Neural cell (in vitro differentiated cells): ENCODE measurements around the gene VKORC1. TPM values are rescaled to one million over a fixed set of nuclear protein-coding genes. Genes with fewer than 3 reads are reported as not detected.

ENCODE experiments used
- H2AFZ ChIP-seq: fragments of 200-600, 300-800 bp; sonication (generic), shearing (Covaris generic); 2 replicates; pipeline ENCODE4 v1.6.0; 2014; ENCODE audit warnings: low read depth, mild to moderate bottlenecking, antibody characterized with exemption, low read length, moderate library complexity
- H3F3A ChIP-seq: fragments of 200-600 bp; shearing (Covaris generic); 2 replicates; pipeline ENCODE4 v1.6.1; 2016; ENCODE audit warnings: mild to moderate bottlenecking, moderate library complexity, mixed read lengths, antibody characterized with exemption, low read length; ENCODE audit not compliant: insufficient read depth, poor library complexity, severe bottlenecking
- H3K27ac ChIP-seq: fragments of 200-600, 300-800 bp; sonication (generic), shearing (Covaris generic); 2 replicates; pipeline ENCODE4 v1.5.1; 2014; ENCODE audit warnings: mild to moderate bottlenecking, low read length, moderate library complexity
- H3K27me3 ChIP-seq: fragments of 300-800, 200-600 bp; sonication (generic), shearing (Covaris generic); 2 replicates; pipeline ENCODE4 v1.6.0; 2014; ENCODE audit warnings: mild to moderate bottlenecking, low read depth, low read length, moderate library complexity; ENCODE audit not compliant: insufficient read depth
- H3K36me3 ChIP-seq: fragments of 300-800, 200-600 bp; sonication (generic), shearing (Covaris generic); 2 replicates; pipeline ENCODE4 v1.5.1; 2014; ENCODE audit warnings: mild to moderate bottlenecking, antibody characterized with exemption, low read length, moderate library complexity; ENCODE audit not compliant: insufficient read depth
- H3K4me2 ChIP-seq: fragments of 300-800, 200-600 bp; sonication (generic), shearing (Covaris generic); 2 replicates; pipeline ENCODE4 v1.6.0; 2014; ENCODE audit warnings: mild to moderate bottlenecking, low read length
- H3K4me3 ChIP-seq: fragments of 300-800, 200-600 bp; sonication (generic), shearing (Covaris generic); 2 replicates; pipeline ENCODE4 v1.5.1; 2014; ENCODE audit warnings: mild to moderate bottlenecking, low read length, moderate library complexity
- H3K79me2 ChIP-seq: fragments of 200-600 bp; shearing (Covaris generic); replicated peaks from 2 replicates; pipeline ENCODE4 v1.6.0; 2014; ENCODE audit warnings: mild to moderate bottlenecking, low read length, moderate library complexity; ENCODE audit not compliant: insufficient read depth
- H3K9ac ChIP-seq: fragments of 300-800, 200-600 bp; sonication (generic), shearing (Covaris generic); 2 replicates; pipeline ENCODE4 v1.6.1; 2016; ENCODE audit warnings: mild to moderate bottlenecking, low read length, mixed read lengths
- H3K9me2 ChIP-seq: fragments of 200-600 bp; shearing (Covaris generic); 2 replicates; pipeline ENCODE4 v1.6.1; 2016; ENCODE audit warnings: mild to moderate bottlenecking, low read length, mixed read lengths; ENCODE audit not compliant: insufficient read depth
- H3K9me3 ChIP-seq: fragments of 200-600, 300-800 bp; sonication (generic), shearing (Covaris generic); 2 replicates; pipeline ENCODE4 v1.6.1; 2016; ENCODE audit warnings: mild to moderate bottlenecking, mixed run types, low read length, moderate library complexity, mixed read lengths
- H4K20me1 ChIP-seq: fragments of 200-600 bp; shearing (Covaris generic); 2 replicates; pipeline ENCODE4 v1.6.1; 2016; ENCODE audit warnings: mild to moderate bottlenecking, mixed run types; ENCODE audit not compliant: insufficient read depth
- EP300 ChIP-seq: fragments of 450-650 bp; conservative IDR thresholded peaks from 2 replicates; pipeline ENCODE4 v1.6.1; 2014; ENCODE audit warnings: antibody characterized with exemption, mild to moderate bottlenecking, moderate library complexity; ENCODE audit not compliant: poor library complexity, severe bottlenecking
- EZH2 ChIP-seq: fragments of 200-600, 300-800 bp; shearing (Covaris generic), sonication (generic); IDR thresholded peaks from 2 replicates; pipeline ENCODE4 v1.6.1; 2014; ENCODE audit warnings: antibody characterized with exemption, low read length, borderline replicate concordance, mild to moderate bottlenecking; ENCODE audit not compliant: insufficient read depth, poor library complexity, severe bottlenecking
- MXI1 ChIP-seq: fragments of 450-650 bp; conservative IDR thresholded peaks from 2 replicates; pipeline ENCODE4 v1.6.1; 2014; ENCODE audit warnings: antibody characterized with exemption, mild to moderate bottlenecking; ENCODE audit not compliant: poor library complexity, severe bottlenecking
- POLR2AphosphoS5 ChIP-seq: IDR thresholded peaks from 2 replicates; pipeline ENCODE4 v1.6.1; 2012
- RAD21 ChIP-seq: fragments of 450-650 bp; conservative IDR thresholded peaks from 2 replicates; pipeline ENCODE4 v1.6.1; 2014; ENCODE audit warnings: antibody characterized with exemption, mild to moderate bottlenecking, moderate library complexity
- SMC3 ChIP-seq: fragments of 450-650 bp; conservative IDR thresholded peaks from 2 replicates; pipeline ENCODE4 v1.6.1; 2014; ENCODE audit warnings: antibody characterized with exemption, mild to moderate bottlenecking, moderate library complexity; ENCODE audit not compliant: poor library complexity
- TAF1 ChIP-seq: IDR thresholded peaks from 2 replicates; pipeline ENCODE4 v1.6.1; 2012; ENCODE audit warnings: low read depth
- polyA plus RNA-seq: library from polyadenylated mRNA; depleted of rRNA; stranded (reverse); fragments of >200 nt; gene quantifications from 2 replicates; pipeline ENCODE4 v1.2.3, GENCODE V29; 2014
- TF ChIP-seq, protein P1 (sequence below): fragments of 450-650 bp; IDR thresholded peaks from 2 replicates; pipeline ENCODE4 v1.5.1; 2014; ENCODE audit warnings: antibody characterized with exemption, mild to moderate bottlenecking, moderate library complexity; ENCODE audit not compliant: poor library complexity, severe bottlenecking
- TF ChIP-seq, protein P2 (sequence below): IDR thresholded peaks from 2 replicates; pipeline ENCODE4 v1.6.1; 2012; ENCODE audit warnings: borderline replicate concordance

The VKORC1 gene
- polyA plus RNA-seq, 1 donor from 2014 or later, result 105 TPM

DNA sequence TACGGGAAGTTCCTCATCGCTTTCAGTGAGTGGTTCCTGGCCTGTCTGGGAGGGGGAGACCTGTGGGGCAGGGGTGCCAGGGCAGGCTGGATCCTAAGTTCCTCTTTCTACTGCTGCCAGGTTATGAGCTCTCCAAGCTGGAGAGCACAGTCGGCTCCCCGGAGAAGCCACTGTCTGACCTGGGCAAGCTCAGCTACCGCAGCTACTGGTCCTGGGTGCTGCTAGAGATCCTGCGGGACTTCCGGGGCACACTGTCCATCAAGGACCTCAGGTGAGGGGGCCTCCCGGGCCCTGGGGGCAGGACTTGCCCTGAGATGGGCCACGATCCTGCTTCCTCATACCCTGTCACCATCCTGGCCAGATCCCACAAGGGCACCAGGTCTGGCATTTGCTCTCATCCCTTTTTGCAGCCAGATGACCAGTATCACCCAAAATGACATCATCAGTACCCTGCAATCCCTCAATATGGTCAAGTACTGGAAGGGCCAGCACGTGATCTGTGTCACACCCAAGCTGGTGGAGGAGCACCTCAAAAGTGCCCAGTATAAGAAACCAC, 35.8 kb upstream of the VKORC1 start (continued):
- no peak for TF ChIP-seq SMC3
- TF ChIP-seq EP300, result no peak
- TF ChIP-seq RAD21, result no peak

DNA sequence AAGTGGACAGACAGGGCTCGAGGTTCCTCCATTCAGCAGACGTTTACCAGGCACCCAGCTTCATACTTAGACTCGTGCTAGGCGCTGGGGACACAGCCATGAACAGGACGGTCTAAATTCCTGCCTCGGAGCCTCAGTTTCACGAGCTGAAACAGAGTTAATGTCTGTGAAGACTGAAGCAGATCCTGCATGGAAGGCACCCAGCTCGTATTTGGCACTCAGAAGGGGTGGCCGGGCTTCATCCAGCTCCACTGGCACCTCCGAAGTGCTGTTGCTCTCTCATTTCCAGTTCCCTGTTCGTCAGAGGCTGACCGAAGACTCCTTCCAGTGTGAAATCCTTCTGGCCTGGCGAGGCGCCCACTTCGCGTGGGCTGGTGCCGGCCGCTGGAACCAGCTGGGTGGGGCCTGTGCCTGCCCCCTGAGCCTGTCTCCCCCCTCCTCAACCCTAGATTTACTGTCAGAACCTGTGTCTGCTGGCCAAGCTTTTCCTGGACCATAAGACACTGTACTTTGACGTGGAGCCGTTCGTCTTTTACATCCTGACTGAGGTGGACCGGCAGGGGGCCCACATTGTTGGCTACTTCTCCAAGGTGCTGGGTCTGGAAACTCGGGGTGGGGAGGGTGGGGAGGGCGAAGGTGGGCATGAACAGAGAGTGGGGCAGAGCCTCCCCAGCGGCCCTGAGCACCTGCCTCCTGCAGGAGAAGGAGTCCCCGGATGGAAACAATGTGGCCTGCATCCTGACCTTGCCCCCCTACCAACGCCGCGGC, 35.2 kb upstream of the VKORC1 start:
- Histone ChIP-seq H3K9me2 (no peaks in the 10 kb centered on the region), H3K9ac (no peak overlapping the region), H4K20me1 (no peaks in the 10 kb centered on the region), H3F3A (no peaks in the 10 kb centered on the region), H3K36me3 (no peaks in the 10 kb centered on the region), H3K27ac (no peak overlapping the region), H3K4me2 (no peak overlapping the region), H3K4me3 (no peak overlapping the region), H3K79me2 (no peaks in the 10 kb centered on the region), H2AFZ (no peak overlapping the region), H3K9me3 (no peaks in the 10 kb centered on the region), H3K27me3 (no peaks in the 10 kb centered on the region)
- no peak for TF ChIP-seq EP300
- TF ChIP-seq POLR2AphosphoS5, result no peak
- TF ChIP-seq, protein P1, sequence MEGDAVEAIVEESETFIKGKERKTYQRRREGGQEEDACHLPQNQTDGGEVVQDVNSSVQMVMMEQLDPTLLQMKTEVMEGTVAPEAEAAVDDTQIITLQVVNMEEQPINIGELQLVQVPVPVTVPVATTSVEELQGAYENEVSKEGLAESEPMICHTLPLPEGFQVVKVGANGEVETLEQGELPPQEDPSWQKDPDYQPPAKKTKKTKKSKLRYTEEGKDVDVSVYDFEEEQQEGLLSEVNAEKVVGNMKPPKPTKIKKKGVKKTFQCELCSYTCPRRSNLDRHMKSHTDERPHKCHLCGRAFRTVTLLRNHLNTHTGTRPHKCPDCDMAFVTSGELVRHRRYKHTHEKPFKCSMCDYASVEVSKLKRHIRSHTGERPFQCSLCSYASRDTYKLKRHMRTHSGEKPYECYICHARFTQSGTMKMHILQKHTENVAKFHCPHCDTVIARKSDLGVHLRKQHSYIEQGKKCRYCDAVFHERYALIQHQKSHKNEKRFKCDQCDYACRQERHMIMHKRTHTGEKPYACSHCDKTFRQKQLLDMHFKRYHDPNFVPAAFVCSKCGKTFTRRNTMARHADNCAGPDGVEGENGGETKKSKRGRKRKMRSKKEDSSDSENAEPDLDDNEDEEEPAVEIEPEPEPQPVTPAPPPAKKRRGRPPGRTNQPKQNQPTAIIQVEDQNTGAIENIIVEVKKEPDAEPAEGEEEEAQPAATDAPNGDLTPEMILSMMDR, result no peak
- no peak for TF ChIP-seq SMC3
- no peak for TF ChIP-seq TAF1
- no peak for TF ChIP-seq MXI1
- no peak for TF ChIP-seq RAD21

DNA sequence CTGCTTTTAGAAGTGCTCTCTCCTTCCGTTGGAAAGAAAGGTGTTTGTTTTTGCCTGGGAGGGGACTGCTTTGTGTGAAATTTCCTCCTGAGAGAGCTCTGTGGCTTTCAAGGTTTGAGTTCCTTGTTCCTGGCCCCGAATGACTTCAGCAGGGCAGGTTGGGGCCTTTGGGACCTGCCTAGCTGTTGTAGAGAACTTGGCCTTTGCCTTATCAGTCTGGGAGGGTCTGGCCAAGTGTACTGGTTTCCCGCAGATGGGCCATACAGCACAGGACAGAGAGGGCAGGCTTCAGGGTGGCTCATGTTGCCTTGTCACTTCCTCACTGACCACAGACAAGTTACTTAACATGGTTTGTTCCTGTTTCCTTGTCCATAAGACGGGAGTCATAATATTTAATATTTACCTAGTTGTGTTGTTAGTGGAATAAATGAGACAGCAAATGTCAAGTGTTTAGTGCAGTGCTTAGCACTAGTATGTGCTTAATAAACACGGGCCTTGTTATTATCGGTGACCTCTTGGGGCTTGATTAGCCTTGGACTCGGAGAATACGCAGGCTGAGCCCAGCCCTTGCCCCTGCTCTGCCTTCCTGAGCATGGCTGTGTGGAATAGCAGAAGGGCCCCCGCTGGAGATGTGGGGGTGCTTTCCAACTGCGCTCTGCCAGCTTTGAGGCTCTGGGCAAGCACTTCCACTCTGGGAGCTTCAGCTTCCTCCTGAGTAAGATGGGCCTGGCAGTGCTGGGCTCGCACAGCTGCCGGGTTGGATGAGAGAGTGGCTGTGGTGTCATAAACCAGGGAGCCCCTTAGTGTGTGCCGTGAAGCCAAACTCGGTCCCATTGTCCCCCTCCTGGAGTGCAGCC, 34.3 kb upstream of the VKORC1 start:
- Histone ChIP-seq H3K9me2 (no peaks in the 10 kb centered on the region), H3K27ac (no peak overlapping the region), H3F3A (no peaks in the 10 kb centered on the region), H3K27me3 (no peaks in the 10 kb centered on the region), H4K20me1 (no peaks in the 10 kb centered on the region), H3K36me3 (no peaks in the 10 kb centered on the region), H3K79me2 (no peaks in the 10 kb centered on the region), H3K9me3 (no peaks in the 10 kb centered on the region), H3K9ac (no peak overlapping the region), H3K4me2 (no peak overlapping the region), H2AFZ (no peak overlapping the region), H3K4me3 (no peak overlapping the region)
- no peak for TF ChIP-seq EZH2

DNA sequence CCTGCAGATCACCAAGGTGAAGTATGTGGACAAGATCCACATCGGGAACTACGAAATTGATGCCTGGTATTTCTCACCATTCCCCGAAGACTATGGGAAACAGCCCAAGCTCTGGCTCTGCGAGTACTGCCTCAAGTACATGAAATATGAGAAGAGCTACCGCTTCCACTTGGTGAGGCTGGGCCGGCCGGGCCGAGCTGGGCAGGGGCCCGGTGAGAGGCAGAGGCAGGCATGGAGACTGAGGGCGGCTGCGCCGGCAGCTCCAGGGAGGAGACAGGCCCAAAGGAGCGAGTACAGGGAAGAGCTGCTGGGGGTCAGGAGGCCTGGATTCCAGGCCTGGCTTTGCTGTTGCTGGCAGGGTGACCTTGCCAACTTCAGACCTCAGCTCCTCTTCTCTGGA, 32.6 kb upstream of the VKORC1 start:
- Histone ChIP-seq H3K79me2 (no peaks in the 10 kb centered on the region), H3K4me3 (no peak overlapping the region), H3K9ac (no peak overlapping the region), H3F3A (no peaks in the 10 kb centered on the region), H3K27ac (no peak overlapping the region), H3K36me3 (no peaks in the 10 kb centered on the region), H3K9me2 (no peaks in the 10 kb centered on the region), H4K20me1 (no peaks in the 10 kb centered on the region), H3K4me2 (no peak overlapping the region), H3K27me3 (no peaks in the 10 kb centered on the region), H2AFZ (no peak overlapping the region), H3K9me3 (no peaks in the 10 kb centered on the region)
- TF ChIP-seq, protein P2, sequence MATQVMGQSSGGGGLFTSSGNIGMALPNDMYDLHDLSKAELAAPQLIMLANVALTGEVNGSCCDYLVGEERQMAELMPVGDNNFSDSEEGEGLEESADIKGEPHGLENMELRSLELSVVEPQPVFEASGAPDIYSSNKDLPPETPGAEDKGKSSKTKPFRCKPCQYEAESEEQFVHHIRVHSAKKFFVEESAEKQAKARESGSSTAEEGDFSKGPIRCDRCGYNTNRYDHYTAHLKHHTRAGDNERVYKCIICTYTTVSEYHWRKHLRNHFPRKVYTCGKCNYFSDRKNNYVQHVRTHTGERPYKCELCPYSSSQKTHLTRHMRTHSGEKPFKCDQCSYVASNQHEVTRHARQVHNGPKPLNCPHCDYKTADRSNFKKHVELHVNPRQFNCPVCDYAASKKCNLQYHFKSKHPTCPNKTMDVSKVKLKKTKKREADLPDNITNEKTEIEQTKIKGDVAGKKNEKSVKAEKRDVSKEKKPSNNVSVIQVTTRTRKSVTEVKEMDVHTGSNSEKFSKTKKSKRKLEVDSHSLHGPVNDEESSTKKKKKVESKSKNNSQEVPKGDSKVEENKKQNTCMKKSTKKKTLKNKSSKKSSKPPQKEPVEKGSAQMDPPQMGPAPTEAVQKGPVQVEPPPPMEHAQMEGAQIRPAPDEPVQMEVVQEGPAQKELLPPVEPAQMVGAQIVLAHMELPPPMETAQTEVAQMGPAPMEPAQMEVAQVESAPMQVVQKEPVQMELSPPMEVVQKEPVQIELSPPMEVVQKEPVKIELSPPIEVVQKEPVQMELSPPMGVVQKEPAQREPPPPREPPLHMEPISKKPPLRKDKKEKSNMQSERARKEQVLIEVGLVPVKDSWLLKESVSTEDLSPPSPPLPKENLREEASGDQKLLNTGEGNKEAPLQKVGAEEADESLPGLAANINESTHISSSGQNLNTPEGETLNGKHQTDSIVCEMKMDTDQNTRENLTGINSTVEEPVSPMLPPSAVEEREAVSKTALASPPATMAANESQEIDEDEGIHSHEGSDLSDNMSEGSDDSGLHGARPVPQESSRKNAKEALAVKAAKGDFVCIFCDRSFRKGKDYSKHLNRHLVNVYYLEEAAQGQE, result no peak
- TF ChIP-seq EZH2 (no peak), MXI1 (no peak), EP300 (no peak), SMC3 (no peak), POLR2AphosphoS5 (no peak), RAD21 (no peak)
- TF ChIP-seq, protein P1, result no peak
